HT1080 (cell line): ENCODE measurements around the gene ETDA. TPM values are rescaled to one million over a fixed set of nuclear protein-coding genes. Genes with fewer than 3 reads are reported as not detected.
"Not testable (repeated sequence)": the region's sequence is repeated elsewhere in the genome, so short reads cannot be mapped to it uniquely, and the experiment has no call there.

Source experiments
- DNase-seq: peaks from one replicate; pipeline ENCODE4 v3.0.0-alpha.2; 2015; ENCODE audit warnings: low read depth
- polyA plus RNA-seq, 2 experiments: library from polyadenylated mRNA; depleted of rRNA; stranded (reverse); fragments of >200 nt; gene quantifications; 2 replicates each; pipeline ENCODE4 v1.2.3, GENCODE V29; 2015
- total RNA-seq: library from RNA; depleted of rRNA; stranded (reverse); fragments of >200 nt; shearing (Covaris generic); gene quantifications from 2 replicates; pipeline ENCODE4 v1.2.3, GENCODE V29; 2014; rRNA removed

ETDA gene
- total RNA-seq, result 0.16 TPM in 1 of 2 replicates, not detected in the other
- polyA plus RNA-seq (2015; cell fraction: cytosol; rRNA removed), result not detected in 2 replicates
- not detected in 2 replicates for polyA plus RNA-seq (2015; cell fraction: nucleus; rRNA removed)

GRCh38 chrX:135252011-135252518 is at the start of gene ETDA:
ETDA (plus strand) TSS chrX:135252061; CDS start chrX:135253277, 1,216 bp downstream.
- not testable (repeated sequence) for DNase-seq

- DNase-seq, result peak; percentile 2
Measured at GRCh38 chrX:135206427-135206826, 45.4 kb upstream of the ETDA start.

GRCh38 chrX:135213200-135213844 is 38.5 kb upstream of the ETDA start:
- no peak for DNase-seq

- DNase-seq, result not testable (repeated sequence)
Measured at GRCh38 chrX:135245989-135246388, 5.9 kb upstream of the ETDA start.

- not testable (repeated sequence) for DNase-seq
Measured at GRCh38 chrX:135256087-135256684, 4.3 kb downstream of the ETDA start.

- no peak for DNase-seq
Measured at GRCh38 chrX:135256923-135257322, 5.1 kb downstream of the ETDA start.

GRCh38 chrX:135257469-135257868 is 5.6 kb downstream of the ETDA start:
- DNase-seq, result no peak

- DNase-seq, result not testable (repeated sequence)
Measured at GRCh38 chrX:135260976-135261375, 9.1 kb downstream of the ETDA start.

- DNase-seq, result not testable (repeated sequence)
Measured at GRCh38 chrX:135263376-135263775, 11.5 kb downstream of the ETDA start.

- no peak for DNase-seq
Measured at GRCh38 chrX:135264206-135264605, 12.3 kb downstream of the ETDA start.

GRCh38 chrX:135273162-135273561 is 21.3 kb downstream of the ETDA start:
- DNase-seq, result no peak

- DNase-seq, result no peak
Measured at GRCh38 chrX:135275973-135276372, 24.1 kb downstream of the ETDA start.

- DNase-seq, result no peak
Measured at GRCh38 chrX:135287266-135287823, 35.5 kb downstream of the ETDA start.

- no peak for DNase-seq
Measured at GRCh38 chrX:135295238-135295943, 43.5 kb downstream of the ETDA start.

- no peak for DNase-seq
Measured at GRCh38 chrX:135295944-135296305, 44.1 kb downstream of the ETDA start.

- DNase-seq, result no peak
Measured at GRCh38 chrX:135302269-135302873, 50.5 kb downstream of the ETDA start.

Other genes starting within 250 kb of the ETDA start
- not detected in 2 replicates for gene RTL8B, start 229.5 kb upstream of the ETDA start, total RNA-seq
- gene RTL8C, start 219.7 kb upstream of the ETDA start, total RNA-seq, result 24.3 and 54.0 TPM in 2 replicates
- 14.2 and 31.6 TPM in 2 replicates for gene RTL8A, start 199.9 kb upstream of the ETDA start, total RNA-seq
- 0.07 and 0.23 TPM in 2 replicates for gene SMIM10L2B, start 153.3 kb upstream of the ETDA start, total RNA-seq
- not detected in 2 replicates for gene ETDB, start 131.5 kb upstream of the ETDA start, total RNA-seq
- gene CT55, start 80.7 kb upstream of the ETDA start, total RNA-seq, result 71.1 and 71.3 TPM in 2 replicates
- gene ETDC, start 57.4 kb downstream of the ETDA start, total RNA-seq, result not detected in 2 replicates
- gene ZNF75D, start 92.0 kb downstream of the ETDA start, total RNA-seq, result 1.2 and 1.3 TPM in 2 replicates
- gene ZNF449, start 92.7 kb downstream of the ETDA start, total RNA-seq, result 2.1 and 2.3 TPM in 2 replicates
- 0.03 and 0.07 TPM in 2 replicates for gene SMIM10L2A, start 169.9 kb downstream of the ETDA start, total RNA-seq